Endothelial cell of umbilical vein (primary cell): ENCODE data around the gene MMP19. TPM values are rescaled to one million over a fixed set of nuclear protein-coding genes. Genes with fewer than 3 reads are reported as not detected.

Experiments used
- BruUV-seq: library from RNA; stranded (reverse); fragments of 400-500 nt; replicated peaks from 2 replicates; lab custom pipeline; 2021; lab: Mats Ljungman, UMichigan
- CTCF ChIA-PET: fragments of 300-600, 350-600 bp; sonication (Branson Sonifier 250); formaldehyde crosslinking; loops from one replicate; lab custom pipeline; 2021; ENCODE audit warnings: antibody characterized with exemption, inconsistent platforms; lab: Charles Lee
- POLR2A ChIA-PET: fragments of 300-600, 350-600 bp; sonication (Branson Sonifier 250); formaldehyde crosslinking; loops from one replicate; lab custom pipeline; 2021; ENCODE audit warnings: antibody characterized with exemption, inconsistent platforms; lab: Charles Lee
- DNase-seq: peaks from one replicate; pipeline ENCODE4 v3.0.0-alpha.2; 2011; ENCODE audit warnings: low read depth, low spot score
- FAIRE-seq: peaks from 2 replicates; lab custom pipeline; 2011; peaks lifted over from hg19 to GRCh38; lab: Jason Lieb, UNC
- H2AFZ ChIP-seq: 2 replicates; pipeline ENCODE4 v1.6.0; 2012; ENCODE audit warnings: low read depth, low read length, control low read depth, inconsistent platforms
- H3K27ac ChIP-seq: 2 replicates; pipeline ENCODE4 v1.5.1; 2011; ENCODE audit warnings: low read depth, mild to moderate bottlenecking, control low read depth, low read length, moderate library complexity; ENCODE audit not compliant: insufficient read depth
- H3K27me3 ChIP-seq, 2 experiments: 2 replicates each; pipeline versions ENCODE4 v1.6.0 to v1.6.1; 2011; ENCODE audit warnings: low read length in 2 of 2, mixed read lengths in 1 of 2; ENCODE audit not compliant: control insufficient read depth in 2 of 2, insufficient read depth in 2 of 2
- H3K36me3 ChIP-seq, 2 experiments: 2 replicates in 1 of 2; 3 replicates in 1 of 2; pipeline ENCODE4 v1.5.1; 2011; ENCODE audit warnings: low read length in 2 of 2, mild to moderate bottlenecking in 1 of 2, moderate library complexity in 1 of 2; ENCODE audit not compliant: control insufficient read depth in 2 of 2, insufficient read depth in 2 of 2; ENCODE audit errors: extremely low read depth in 1 of 2
- H3K4me1 ChIP-seq: 3 replicates; pipeline ENCODE4 v1.5.1; 2011; ENCODE audit warnings: mild to moderate bottlenecking, low read length; ENCODE audit not compliant: control insufficient read depth, insufficient read depth; ENCODE audit errors: extremely low read depth
- H3K4me2 ChIP-seq: 2 replicates; pipeline ENCODE4 v1.6.1; 2011; ENCODE audit warnings: low read length, control low read depth, mixed read lengths; ENCODE audit not compliant: insufficient read depth
- H3K4me3 ChIP-seq, 3 experiments: fragments of 200-600 bp in 1 of 3; sonication (generic), shearing (Covaris generic) in 1 of 3; replicated peaks in 1 of 3; 2 replicates each; pipeline ENCODE4 v1.5.1; 2011 to 2016; ENCODE audit warnings: control low read depth in 3 of 3, low read length in 3 of 3, mild to moderate bottlenecking in 2 of 3, inconsistent platforms in 1 of 3, low read depth in 1 of 3, moderate library complexity in 1 of 3; ENCODE audit not compliant: insufficient read depth in 1 of 3
- H3K79me2 ChIP-seq: 2 replicates; pipeline ENCODE4 v1.6.0; 2012; ENCODE audit warnings: low read length, inconsistent platforms; ENCODE audit not compliant: control insufficient read depth, insufficient read depth
- H3K9ac ChIP-seq: replicated peaks from 2 replicates; pipeline ENCODE3; 2011; ENCODE audit warnings: low read length, control low read depth; ENCODE audit not compliant: insufficient read depth; ENCODE audit errors: extremely low read depth
- H3K9me1 ChIP-seq: replicated peaks from 3 replicates; pipeline ENCODE4 v1.6.0; 2011; ENCODE audit warnings: mild to moderate bottlenecking, low read length; ENCODE audit not compliant: control insufficient read depth, insufficient read depth; ENCODE audit errors: extremely low read depth
- H3K9me3 ChIP-seq: replicated peaks from 2 replicates; pipeline ENCODE4 v1.5.1; 2012; ENCODE audit warnings: low read length, inconsistent platforms; ENCODE audit not compliant: control insufficient read depth, insufficient read depth
- H4K20me1 ChIP-seq: replicated peaks from 2 replicates; pipeline ENCODE3; 2011; ENCODE audit warnings: mild to moderate bottlenecking, low read length; ENCODE audit not compliant: control insufficient read depth, insufficient read depth; ENCODE audit errors: extremely low read depth
- CTCF ChIP-seq, 2 donors: IDR thresholded peaks; 1 replicate in 1 of 2; 2 replicates in 1 of 2; pipeline ENCODE4 v1.5.1; 2011; ENCODE audit warnings: low read length in 2 of 2, mild to moderate bottlenecking in 2 of 2, moderate library complexity in 2 of 2, control low read depth in 1 of 2, inconsistent platforms in 1 of 2, low read depth in 1 of 2; ENCODE audit not compliant: insufficient read depth in 1 of 2; ENCODE audit errors: extremely low read depth in 1 of 2
- EZH2 ChIP-seq: IDR thresholded peaks from 2 replicates; pipeline ENCODE4 v1.6.1; 2012; ENCODE audit warnings: borderline replicate concordance, low read depth, mild to moderate bottlenecking, moderate library complexity, low read length, inconsistent platforms; ENCODE audit not compliant: severe bottlenecking
- FOS ChIP-seq: IDR thresholded peaks from 2 replicates; pipeline ENCODE4 v1.6.1; 2011; ENCODE audit warnings: mild to moderate bottlenecking, low read length, moderate library complexity, borderline replicate concordance; ENCODE audit not compliant: insufficient read depth
- JUN ChIP-seq: IDR thresholded peaks from 2 replicates; pipeline ENCODE4 v1.6.1; 2011; ENCODE audit warnings: borderline replicate concordance, low read depth; ENCODE audit not compliant: insufficient read length, insufficient read depth
- MAX ChIP-seq: IDR thresholded peaks from 2 replicates; pipeline ENCODE4 v1.6.1; 2011; ENCODE audit not compliant: insufficient read depth, insufficient read length
- POLR2AphosphoS5 ChIP-seq: IDR thresholded peaks from 2 replicates; pipeline ENCODE4 v1.6.1; 2012; ENCODE audit warnings: low read depth, mild to moderate bottlenecking, control low read depth, low read length, moderate library complexity; ENCODE audit not compliant: insufficient read depth
- dilution Hi-C: fragments of 300-500 bp; cut with MboI; formaldehyde crosslinking; loops from one replicate; pipeline ENCODE4 v1.15.0; 2019; ENCODE audit warnings: low sequenced_read_pairs; ENCODE audit not compliant: extremely low pct_ligation_motif_present
- intact Hi-C: fragments of 100-400 bp; cut with micrococcal nuclease; formaldehyde crosslinking; loops from one replicate; pipeline ENCODE4 v1.10.0; 2022
- polyA plus RNA-seq, 4 experiments: library from polyadenylated mRNA; depleted of rRNA in 3 of 4; stranded (reverse) in 3 of 4; unstranded in 1 of 4; fragments of >200 nt; gene quantifications; 2 replicates each; pipeline versions ENCODE4 v1.2.1 to v1.2.3, GENCODE V29; 2011 to 2012; ENCODE audit warnings: missing spikeins in 1 of 4
- total RNA-seq: library from RNA; stranded (reverse); gene quantifications from 2 replicates; pipeline ENCODE4 v1.2.3, GENCODE V29; 2021

MMP19 gene
- total and polyA plus RNA-seq, 2 donors (not counting 3 experiments of a cell fraction or from before 2014, with no cell fraction given), result 0.31 to 1.6 TPM

GRCh38 chr12:55827806-55828205, 14.9 kb downstream of the MMP19 start:
- Histone ChIP-seq H3K27ac (no peak overlapping the region), H3K79me2 (peaks cover 37% of the 10 kb centered on the region), H4K20me1 (no peaks in the 10 kb centered on the region), H3K27me3 (no peaks in the 10 kb centered on the region), H3K4me3 (no peak overlapping the region), H3K4me1 (peaks cover 27% of the 10 kb centered on the region), H3K9ac (no peak overlapping the region), H3K9me3 (no peaks in the 10 kb centered on the region), H2AFZ (no peak overlapping the region), H3K36me3 (peaks cover 2 to 3% of the 10 kb centered on the region in 2 experiments), H3K4me2 (peak overlapping the region; percentile 74), H3K9me1 (no peaks in the 10 kb centered on the region)
- BruUV-seq, result no TSS peak
- no peak for FAIRE-seq
- TF ChIP-seq MAX (no peak), FOS (no peak), EZH2 (no peak), CTCF (IDR thresholded peaks at IDR 0.05; ENCODE audit: extremely low read depth in 1 of 2, insufficient read depth in 1 of 2, low read depth in 1 of 2, low read length in 2 of 2) (no peak), JUN (no peak), POLR2AphosphoS5 (no peak)
- intact Hi-C loops (no loop called here), dilution Hi-C loops (no loop called here)
- DNase-seq, result no peak
- ChIA-PET CTCF (interaction anchor here (1.6 kb wide), 1 partner anchor 10 kb away, joined by 6 read pairs; the partner anchor contains the start of genes ORMDL2 and SARNP), POLR2A (no interaction called here)
